Measurements from ENCODE around the gene PPP2R5C.

Gene PPP2R5C

DNA sequence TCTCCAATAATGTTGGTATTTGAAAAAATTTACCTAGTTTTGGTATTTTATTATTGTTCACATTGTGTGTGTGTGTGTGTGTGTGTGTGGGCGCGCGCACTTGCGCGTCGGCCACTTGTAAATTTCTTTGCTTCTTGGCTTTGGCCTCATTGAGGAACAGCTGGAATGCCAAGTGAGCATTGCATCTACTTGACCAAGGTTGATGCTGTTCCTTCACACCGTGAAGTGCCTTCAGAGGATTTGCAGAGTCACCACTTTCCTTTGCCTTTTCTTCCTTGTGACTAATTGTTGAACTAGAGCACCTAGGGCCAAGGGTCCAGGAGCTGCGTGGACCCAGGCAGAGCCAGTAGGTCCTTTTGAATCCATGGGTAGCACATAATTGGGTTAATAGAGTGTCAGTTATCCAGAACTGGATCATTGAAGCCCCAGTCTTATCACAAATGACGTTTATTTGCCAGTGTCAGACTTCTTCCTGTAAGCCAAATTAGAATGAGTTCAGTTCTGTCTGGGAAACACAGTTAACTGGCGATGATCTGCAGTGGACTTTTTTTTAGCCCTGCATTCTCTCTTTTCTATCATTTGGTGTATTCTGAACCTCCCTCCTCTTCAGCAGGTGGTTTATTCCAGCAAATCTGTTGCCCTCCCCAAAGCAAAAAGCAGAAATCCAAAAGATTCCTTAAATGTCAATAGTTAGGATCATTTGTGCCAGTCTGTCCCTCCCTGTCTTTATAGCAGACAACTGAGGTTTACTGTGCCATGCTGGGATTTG lies 2.6 kb downstream of the PPP2R5C start:
- H2BK5ac ChIP-seq (ENCODE audit: low read depth, low read length, poor library complexity, severe bottlenecking): no peak overlapping the region
- H3K14ac ChIP-seq (ENCODE audit: low read length in 2 of 2): no peak overlapping the region
- H2BK12ac ChIP-seq (ENCODE audit: low read length in 2 of 2): no peak overlapping the region

DNA sequence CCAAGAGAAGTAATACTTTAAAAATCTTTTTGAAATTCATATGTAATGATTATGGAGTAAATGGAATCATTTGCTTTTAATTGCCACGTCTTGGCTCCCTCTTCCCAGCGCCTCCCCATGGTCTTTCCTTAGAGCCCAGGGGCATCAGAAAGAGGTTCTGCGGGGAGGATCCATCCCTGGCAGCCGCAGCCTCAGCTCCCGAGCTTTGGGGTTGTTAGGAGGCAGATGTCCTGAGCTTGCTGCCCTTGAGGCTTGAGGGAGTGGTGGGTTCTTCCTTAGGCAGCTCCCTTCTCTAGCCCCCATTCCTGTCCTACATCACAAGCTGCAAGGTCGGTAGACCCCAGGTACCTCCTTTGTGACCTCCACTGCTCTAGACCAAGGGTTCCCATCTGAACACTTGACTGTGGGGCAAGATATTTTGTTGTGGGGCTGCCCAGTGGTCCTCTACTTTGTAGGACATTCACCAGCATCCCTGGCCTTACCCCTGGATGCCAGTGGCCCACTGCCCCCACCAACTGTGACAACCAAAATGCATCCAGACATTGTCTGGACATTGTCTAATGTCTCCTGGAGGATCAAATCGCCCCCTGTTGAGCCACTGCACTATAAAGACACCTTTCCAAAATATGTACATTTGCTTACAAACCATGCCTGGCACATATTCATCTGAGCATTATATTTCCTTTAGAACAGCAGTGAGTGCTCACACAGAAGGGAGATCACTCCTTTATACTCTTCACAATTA lies 6.3 kb downstream of the PPP2R5C start:
- H2BK120ac ChIP-seq (ENCODE audit: low read depth, low read length): no peak overlapping the region
- H3K27me3 ChIP-seq (ENCODE audit: control insufficient read depth in 1 of 2, insufficient read depth in 1 of 2, low read length in 2 of 2): no peaks in the 10 kb centered on the region
- H3K36me3 ChIP-seq (ENCODE audit: control insufficient read depth in 1 of 2, insufficient read depth in 2 of 2, low read depth in 1 of 2, low read length in 2 of 2): peaks cover 15 to 30% of the 10 kb centered on the region in 2 experiments
- H2AK5ac ChIP-seq (ENCODE audit: low read length, severe bottlenecking): no peak overlapping the region
- H2BK15ac ChIP-seq (ENCODE audit: low read depth, poor library complexity, severe bottlenecking): no peak overlapping the region
- H3K9ac ChIP-seq (ENCODE audit: low read length): no peak overlapping the region
- no peak overlapping the region for H3K4me3 ChIP-seq (ENCODE audit: insufficient read depth in 1 of 2, low read depth in 1 of 2, low read length in 2 of 2)
- no peaks in the 10 kb centered on the region for H3K9me3 ChIP-seq (ENCODE audit: control insufficient read depth, low read length)
- H3K79me1 ChIP-seq (replicated peaks; ENCODE audit: low read length, poor library complexity, severe bottlenecking): peaks cover 17% of the 10 kb centered on the region
- H2BK5ac ChIP-seq (ENCODE audit: low read depth, low read length, poor library complexity, severe bottlenecking): no peak overlapping the region
- H2AFZ ChIP-seq (ENCODE audit: low read depth, low read length): no peak overlapping the region
- H3K4me2 ChIP-seq (ENCODE audit: low read length, poor library complexity, severe bottlenecking): no peak overlapping the region
- H3K4ac ChIP-seq (ENCODE audit: low read depth in 1 of 2, low read length in 2 of 2): no peak overlapping the region
- no peak overlapping the region for H3K14ac ChIP-seq (ENCODE audit: low read length in 2 of 2)
- H3K23ac ChIP-seq (ENCODE audit: low read length in 2 of 2): no peak overlapping the region
- WGBS: 79% methylated on average over 4 of the region's 7 CpGs
- H2BK12ac ChIP-seq (ENCODE audit: low read length in 2 of 2): no peak overlapping the region
- no peak for DNase-seq
- no peak overlapping the region for H4K91ac ChIP-seq (ENCODE audit: low read length)
- peaks cover 1% of the 10 kb centered on the region for H3K4me1 ChIP-seq (ENCODE audit: control insufficient read depth, insufficient read depth, low read depth, low read length)
- no peak overlapping the region for H3K18ac ChIP-seq (ENCODE audit: low read depth in 1 of 2, low read length in 2 of 2)
- H4K8ac ChIP-seq (ENCODE audit: low read length): no peak overlapping the region
- no peak overlapping the region for H3K27ac ChIP-seq (ENCODE audit: low read length, poor library complexity, severe bottlenecking)

More for the DNA sequence above, 2.6 kb downstream of the PPP2R5C start:
- H2AK5ac ChIP-seq (ENCODE audit: low read length, severe bottlenecking): no peak overlapping the region
- H3K4me1 ChIP-seq (ENCODE audit: control insufficient read depth, insufficient read depth, low read depth, low read length): peaks cover 3% of the 10 kb centered on the region
- peaks cover 15 to 30% of the 10 kb centered on the region in 2 experiments for H3K36me3 ChIP-seq (ENCODE audit: control insufficient read depth in 1 of 2, insufficient read depth in 2 of 2, low read depth in 1 of 2, low read length in 2 of 2)
- DNase-seq: no peak
- H2BK15ac ChIP-seq (ENCODE audit: low read depth, poor library complexity, severe bottlenecking): no peak overlapping the region
- no peak overlapping the region for H3K23ac ChIP-seq (ENCODE audit: low read length in 2 of 2)
- no peak overlapping the region for H4K8ac ChIP-seq (ENCODE audit: low read length)
- no peak overlapping the region for H2AFZ ChIP-seq (ENCODE audit: low read depth, low read length)
- H3K27me3 ChIP-seq (ENCODE audit: control insufficient read depth in 1 of 2, insufficient read depth in 1 of 2, low read length in 2 of 2): peaks cover 2% of the 10 kb centered on the region in 2 experiments
- no peak overlapping the region for H4K91ac ChIP-seq (ENCODE audit: low read length)
- H3K9me3 ChIP-seq (ENCODE audit: control insufficient read depth, low read length): no peaks in the 10 kb centered on the region
- WGBS: 91% methylated on average over 10 of the region's 10 CpGs
- H3K4ac ChIP-seq (ENCODE audit: low read depth in 1 of 2, low read length in 2 of 2): no peak overlapping the region
- H3K18ac ChIP-seq (ENCODE audit: low read depth in 1 of 2, low read length in 2 of 2): no peak overlapping the region
- H3K79me1 ChIP-seq (replicated peaks; ENCODE audit: low read length, poor library complexity, severe bottlenecking): peaks cover 20% of the 10 kb centered on the region
- no peak overlapping the region for H3K4me2 ChIP-seq (ENCODE audit: low read length, poor library complexity, severe bottlenecking)
- no peak overlapping the region for H3K4me3 ChIP-seq (ENCODE audit: insufficient read depth in 1 of 2, low read depth in 1 of 2, low read length in 2 of 2)
- H2BK120ac ChIP-seq (ENCODE audit: low read depth, low read length): no peak overlapping the region
- no peak overlapping the region for H3K9ac ChIP-seq (ENCODE audit: low read length)
- no peak overlapping the region for H3K27ac ChIP-seq (ENCODE audit: low read length, poor library complexity, severe bottlenecking)

DNA sequence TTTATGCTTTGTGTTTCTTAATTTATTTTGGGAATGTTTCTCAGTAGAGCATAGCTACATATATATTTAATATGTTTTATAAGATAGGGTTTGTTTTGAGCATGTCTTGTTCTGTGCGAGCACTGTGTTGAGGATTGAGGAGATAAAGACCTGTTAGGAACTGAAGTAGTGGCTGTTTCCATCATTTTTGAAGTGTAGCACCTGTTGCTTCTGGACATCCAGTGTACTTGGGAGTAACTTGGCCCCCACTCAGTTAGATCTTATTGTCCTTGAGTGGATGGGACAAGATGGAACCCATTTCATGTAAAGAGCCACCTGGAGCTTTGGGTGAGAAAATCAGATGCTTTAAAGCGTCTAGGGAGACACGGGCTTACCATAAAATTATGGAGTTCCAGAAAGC lies 8.7 kb downstream of the PPP2R5C start:
- 79% methylated on average over 3 of the region's 3 CpGs for WGBS

DNA sequence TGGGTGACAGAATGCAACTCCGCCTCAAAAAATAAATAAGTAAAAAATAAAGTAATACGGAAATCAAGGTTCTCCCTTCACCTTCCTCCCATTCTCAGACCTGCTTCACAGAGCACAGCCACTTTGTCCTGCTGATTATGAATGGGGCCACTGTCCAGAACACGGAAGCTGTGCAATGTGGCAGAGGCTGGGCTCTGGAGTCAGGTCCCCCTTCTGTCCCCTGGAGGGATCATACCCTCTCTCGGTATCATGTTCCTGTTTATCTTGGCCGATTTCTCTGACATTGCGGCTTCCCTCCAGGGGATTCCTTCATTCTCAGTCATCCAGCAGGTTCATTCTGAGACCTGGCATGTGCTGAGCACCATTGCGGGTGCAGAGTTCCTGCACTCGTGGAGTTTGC lies 11.3 kb downstream of the PPP2R5C start:
- Histone ChIP-seq H2BK12ac (ENCODE audit: low read length in 2 of 2) (no peak overlapping the region), H4K8ac (ENCODE audit: low read length) (no peak overlapping the region), H3K36me3 (ENCODE audit: control insufficient read depth in 1 of 2, insufficient read depth in 2 of 2, low read depth in 1 of 2, low read length in 2 of 2) (peaks cover 0 to 2% of the 10 kb centered on the region in 2 experiments), H2AFZ (ENCODE audit: low read depth, low read length) (no peak overlapping the region), H3K18ac (ENCODE audit: low read depth in 1 of 2, low read length in 2 of 2) (no peak overlapping the region), H3K9ac (ENCODE audit: low read length) (no peak overlapping the region), H4K91ac (ENCODE audit: low read length) (no peak overlapping the region), H3K27me3 (ENCODE audit: control insufficient read depth in 1 of 2, insufficient read depth in 1 of 2, low read length in 2 of 2) (no peaks in the 10 kb centered on the region), H3K4me1 (ENCODE audit: control insufficient read depth, insufficient read depth, low read depth, low read length) (peaks cover 7% of the 10 kb centered on the region), H3K27ac (ENCODE audit: low read length, poor library complexity, severe bottlenecking) (no peak overlapping the region), H3K14ac (ENCODE audit: low read length in 2 of 2) (no peak overlapping the region), H2BK5ac (ENCODE audit: low read depth, low read length, poor library complexity, severe bottlenecking) (no peak overlapping the region), H3K4me2 (ENCODE audit: low read length, poor library complexity, severe bottlenecking) (peak overlapping the region; percentile 14), H3K9me3 (ENCODE audit: control insufficient read depth, low read length) (no peaks in the 10 kb centered on the region), H3K4me3 (ENCODE audit: insufficient read depth in 1 of 2, low read depth in 1 of 2, low read length in 2 of 2) (no peak overlapping the region), H3K23ac (ENCODE audit: low read length in 2 of 2) (no peak overlapping the region), H3K4ac (ENCODE audit: low read depth in 1 of 2, low read length in 2 of 2) (no peak overlapping the region), H2BK15ac (ENCODE audit: low read depth, poor library complexity, severe bottlenecking) (no peak overlapping the region), H2AK5ac (ENCODE audit: low read length, severe bottlenecking) (no peak overlapping the region), H2BK120ac (ENCODE audit: low read depth, low read length) (no peak overlapping the region), H3K79me1 (replicated peaks; ENCODE audit: low read length, poor library complexity, severe bottlenecking) (peaks cover 22% of the 10 kb centered on the region)
- WGBS: 81% methylated on average over 8 of the region's 8 CpGs
- no peak for DNase-seq

More for the DNA sequence above, 8.7 kb downstream of the PPP2R5C start:
- H2BK120ac ChIP-seq (ENCODE audit: low read depth, low read length): no peak overlapping the region
- no peaks in the 10 kb centered on the region for H3K9me3 ChIP-seq (ENCODE audit: control insufficient read depth, low read length)
- DNase-seq: no peak
- H2AFZ ChIP-seq (ENCODE audit: low read depth, low read length): no peak overlapping the region
- H3K4me2 ChIP-seq (ENCODE audit: low read length, poor library complexity, severe bottlenecking): no peak overlapping the region
- no peak overlapping the region for H3K9ac ChIP-seq (ENCODE audit: low read length)
- peaks cover 8 to 17% of the 10 kb centered on the region in 2 experiments for H3K36me3 ChIP-seq (ENCODE audit: control insufficient read depth in 1 of 2, insufficient read depth in 2 of 2, low read depth in 1 of 2, low read length in 2 of 2)
- H3K14ac ChIP-seq (ENCODE audit: low read length in 2 of 2): no peak overlapping the region
- no peak overlapping the region for H2BK12ac ChIP-seq (ENCODE audit: low read length in 2 of 2)
- H2BK5ac ChIP-seq (ENCODE audit: low read depth, low read length, poor library complexity, severe bottlenecking): no peak overlapping the region
- H4K8ac ChIP-seq (ENCODE audit: low read length): no peak overlapping the region
- peaks cover 7% of the 10 kb centered on the region for H3K4me1 ChIP-seq (ENCODE audit: control insufficient read depth, insufficient read depth, low read depth, low read length)
- H4K91ac ChIP-seq (ENCODE audit: low read length): no peak overlapping the region
- H3K23ac ChIP-seq (ENCODE audit: low read length in 2 of 2): no peak overlapping the region
- H3K4me3 ChIP-seq (ENCODE audit: insufficient read depth in 1 of 2, low read depth in 1 of 2, low read length in 2 of 2): no peak overlapping the region
- H3K79me1 ChIP-seq (replicated peaks; ENCODE audit: low read length, poor library complexity, severe bottlenecking): peaks cover 17% of the 10 kb centered on the region
- H2AK5ac ChIP-seq (ENCODE audit: low read length, severe bottlenecking): no peak overlapping the region
- H3K18ac ChIP-seq (ENCODE audit: low read depth in 1 of 2, low read length in 2 of 2): no peak overlapping the region
- no peaks in the 10 kb centered on the region for H3K27me3 ChIP-seq (ENCODE audit: control insufficient read depth in 1 of 2, insufficient read depth in 1 of 2, low read length in 2 of 2)
- H3K27ac ChIP-seq (ENCODE audit: low read length, poor library complexity, severe bottlenecking): no peak overlapping the region
- no peak overlapping the region for H2BK15ac ChIP-seq (ENCODE audit: low read depth, poor library complexity, severe bottlenecking)
- H3K4ac ChIP-seq (ENCODE audit: low read depth in 1 of 2, low read length in 2 of 2): no peak overlapping the region

Measured in mesenchymal stem cell (in vitro differentiated cells and primary cell).